ENCODE measurements around the gene IRF2BPL. TPM values are rescaled to one million over a fixed set of nuclear protein-coding genes. Genes with fewer than 3 reads are reported as not detected.
A peak's percentile ranks its signal among the peaks of the same experiment; 100 is the strongest.

Gene IRF2BPL
- total RNA-seq, 1 experiment from 2014 or later, result 83.3 TPM

- Histone ChIP-seq H3K4me3 (ENCODE audit: low read depth in 2 of 2, low read length in 2 of 2) (no peak overlapping the region), H3K4me1 (ENCODE audit: control insufficient read depth, insufficient read depth, low read length) (peaks cover 47% of the 10 kb centered on the region), H3K27me3 (ENCODE audit: control insufficient read depth, insufficient read depth, low read length) (no peaks in the 10 kb centered on the region), H3K27ac (ENCODE audit: low read length) (peak overlapping the region; percentile 91), H3K36me3 (ENCODE audit: control insufficient read depth, insufficient read depth, low read length) (no peaks in the 10 kb centered on the region), H3K9me3 (ENCODE audit: control insufficient read depth, insufficient read depth, low read depth, low read length) (no peaks in the 10 kb centered on the region)
- in situ Hi-C loops (cut with HindIII; ENCODE audit: low pct_unique_long_range_greater_than_20kb, low sequenced_read_pairs), result no loop called here
- CTCF ChIA-PET, result interaction anchor here (0.7 to 1.4 kb wide), 6 partner anchors 36 to 361 kb away, joined by 3 to 10 read pairs (median 4); partner anchors contain the start of gene IRF2BPL
- TF ChIP-seq SIN3A (IDR thresholded peaks at IDR 0.05; ENCODE audit: borderline replicate concordance, insufficient read depth, low read depth, low read length) (no peak), CTCF (IDR thresholded peaks at IDR 0.05) (peak; percentile 55)
- POLR2A ChIA-PET, result no interaction called here
- ATAC-seq (no peak), DNase-seq (ENCODE audit: low read depth, low spot score) (no peak)
- intact Hi-C loops (cut with micrococcal nuclease; ENCODE audit: unreplicated experiment), result loop anchor here (2.0 to 5.0 kb wide), 2 partner anchors 40 to 111 kb away; partner anchors contain the start of gene IRF2BPL
- no TSS peak for BruUV-seq (replicated peaks)
Observed at GRCh38 chr14:77068517-77069200, 40.2 kb upstream of the IRF2BPL start.

GRCh38 chr14:77067632-77068516 is 39.4 kb upstream of the IRF2BPL start:
- H3K9me3 ChIP-seq (ENCODE audit: control insufficient read depth, insufficient read depth, low read depth, low read length), result no peaks in the 10 kb centered on the region
- peak overlapping the region; percentile 91 for H3K27ac ChIP-seq (ENCODE audit: low read length)
- DNase-seq (ENCODE audit: low read depth, low spot score) (peak; percentile 22), ATAC-seq (peak; percentile 91)
- no peak overlapping the region for H3K4me3 ChIP-seq (ENCODE audit: low read depth in 2 of 2, low read length in 2 of 2)
- no peaks in the 10 kb centered on the region for H3K27me3 ChIP-seq (ENCODE audit: control insufficient read depth, insufficient read depth, low read length)
- ChIA-PET POLR2A (no interaction called here), CTCF (interaction anchor here (0.6 to 1.4 kb wide), 6 partner anchors 37 to 345 kb away, joined by 3 to 7 read pairs (median 4); partner anchors contain the start of gene IRF2BPL)
- no peaks in the 10 kb centered on the region for H3K36me3 ChIP-seq (ENCODE audit: control insufficient read depth, insufficient read depth, low read length)
- BruUV-seq (replicated peaks), result no TSS peak
- TF ChIP-seq POLR2AphosphoS5 (IDR thresholded peaks at IDR 0.05; ENCODE audit: low read depth, low read length) (no peak), CTCF (IDR thresholded peaks at IDR 0.05) (peak; percentile 87)
- intact Hi-C loops (cut with micrococcal nuclease; ENCODE audit: unreplicated experiment), result loop anchor here (2.0 to 5.0 kb wide), 2 partner anchors 39 to 111 kb away; partner anchors contain the start of gene IRF2BPL
- H3K4me1 ChIP-seq (ENCODE audit: control insufficient read depth, insufficient read depth, low read length), result peaks cover 47% of the 10 kb centered on the region
- in situ Hi-C loops (cut with HindIII; ENCODE audit: low pct_unique_long_range_greater_than_20kb, low sequenced_read_pairs), result no loop called here

GRCh38 chr14:77066578-77067172 is 38.2 kb upstream of the IRF2BPL start:
- ChIA-PET CTCF (interaction anchor here (0.5 to 0.6 kb wide), 2 partner anchors 160 to 344 kb away, joined by 4 to 7 read pairs; no protein-coding TSS in a partner anchor), POLR2A (interaction anchor here (0.6 kb wide), 2 partner anchors 10 to 176 kb away, joined by 3 read pairs; no protein-coding TSS in a partner anchor)
- intact Hi-C loops (cut with micrococcal nuclease; ENCODE audit: unreplicated experiment) (loop anchor here (5.0 kb wide), 1 partner anchor 109 kb away; no protein-coding TSS in a partner anchor), in situ Hi-C loops (cut with HindIII; ENCODE audit: low pct_unique_long_range_greater_than_20kb, low sequenced_read_pairs) (no loop called here)
- no peak for TF ChIP-seq REST (IDR thresholded peaks at IDR 0.05; ENCODE audit: insufficient read depth in 1 of 2, low read depth in 2 of 2, low read length in 1 of 2)
- TF ChIP-seq CTCF (IDR thresholded peaks at IDR 0.05), result no peak
- TF ChIP-seq TCF7L2 (IDR thresholded peaks at IDR 0.05; ENCODE audit: low read depth, low read length), result no peak
- TF ChIP-seq SIN3A (IDR thresholded peaks at IDR 0.05; ENCODE audit: borderline replicate concordance, insufficient read depth, low read depth, low read length), result no peak
- no peak for TF ChIP-seq POLR2AphosphoS5 (IDR thresholded peaks at IDR 0.05; ENCODE audit: low read depth, low read length)
- H3K9me3 ChIP-seq (ENCODE audit: control insufficient read depth, insufficient read depth, low read depth, low read length), result no peaks in the 10 kb centered on the region
- H3K27ac ChIP-seq (ENCODE audit: low read length), result peak overlapping the region; percentile 91
- no peaks in the 10 kb centered on the region for H3K36me3 ChIP-seq (ENCODE audit: control insufficient read depth, insufficient read depth, low read length)
- H3K4me3 ChIP-seq (ENCODE audit: low read depth in 2 of 2, low read length in 2 of 2), result no peak overlapping the region
- no peaks in the 10 kb centered on the region for H3K27me3 ChIP-seq (ENCODE audit: control insufficient read depth, insufficient read depth, low read length)
- no peak for DNase-seq (ENCODE audit: low read depth, low spot score)
- BruUV-seq (replicated peaks), result no TSS peak
- peaks cover 47% of the 10 kb centered on the region for H3K4me1 ChIP-seq (ENCODE audit: control insufficient read depth, insufficient read depth, low read length)
- no peak for ATAC-seq

All from Panc1 (cell line).